GM10266 (cell line): Measurements from ENCODE around the gene TDP1.

Experiments
- DNase-seq: peaks from one replicate; pipeline ENCODE4 v3.0.0; 2012; ENCODE audit errors: extremely low spot score
- TF ChIP-seq, protein P1 (sequence below): IDR thresholded peaks from 2 replicates; pipeline ENCODE4 v1.5.1; 2012; ENCODE audit warnings: mild to moderate bottlenecking, low read depth; ENCODE audit not compliant: control insufficient read depth, insufficient read depth; ENCODE audit errors: missing control alignments

Gene TDP1

DNA sequence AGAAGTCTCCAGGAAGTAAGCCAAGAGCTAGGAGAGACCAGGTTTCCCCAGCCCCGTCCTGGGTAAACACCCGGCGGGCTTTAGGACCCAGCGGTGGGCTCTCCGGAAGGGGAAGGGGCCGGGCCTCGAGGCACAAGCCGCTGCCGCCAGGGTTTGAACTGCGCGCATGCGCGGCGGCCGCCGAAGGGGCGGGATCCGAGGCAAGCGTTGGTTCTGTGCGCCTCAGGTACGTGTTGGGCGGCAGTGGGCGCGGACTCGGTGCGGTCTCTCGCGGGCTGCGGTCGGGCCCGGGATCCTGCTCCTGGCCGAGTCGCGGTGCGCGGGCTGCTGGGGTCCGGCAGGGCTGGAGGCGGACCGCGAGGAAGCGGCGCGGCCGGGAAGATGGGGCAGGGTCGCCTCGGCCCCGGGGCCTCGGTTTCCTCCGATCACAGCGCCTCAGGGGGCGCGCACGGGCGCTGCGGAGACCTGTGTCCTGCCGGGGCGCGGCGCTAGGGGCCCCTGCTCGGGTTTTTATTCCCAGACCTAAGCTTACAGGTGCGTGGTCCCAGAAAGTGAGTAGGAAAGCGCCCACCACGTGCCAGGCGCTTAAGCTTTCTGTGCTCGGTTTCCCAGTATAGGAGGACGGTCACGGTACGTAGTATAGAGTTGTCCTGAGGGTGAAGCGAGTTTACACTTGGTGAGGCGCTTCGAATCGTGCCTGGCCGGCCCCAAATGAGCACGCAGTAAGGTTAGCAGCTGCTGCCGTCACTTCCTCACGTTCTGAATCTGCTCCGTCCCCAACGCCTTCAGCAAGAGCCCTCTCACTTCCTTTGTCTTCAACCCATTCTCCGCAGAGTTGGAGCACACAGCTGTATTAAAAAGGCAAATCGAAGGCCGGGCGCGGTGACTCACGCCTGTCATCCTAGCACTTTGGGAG lies at the start of gene TDP1:
TDP1 (plus strand) TSS at position 183 of the 916 bp plus-strand sequence. CDS start 7,188 bp downstream, outside the sequence.
- TF ChIP-seq, protein P1, sequence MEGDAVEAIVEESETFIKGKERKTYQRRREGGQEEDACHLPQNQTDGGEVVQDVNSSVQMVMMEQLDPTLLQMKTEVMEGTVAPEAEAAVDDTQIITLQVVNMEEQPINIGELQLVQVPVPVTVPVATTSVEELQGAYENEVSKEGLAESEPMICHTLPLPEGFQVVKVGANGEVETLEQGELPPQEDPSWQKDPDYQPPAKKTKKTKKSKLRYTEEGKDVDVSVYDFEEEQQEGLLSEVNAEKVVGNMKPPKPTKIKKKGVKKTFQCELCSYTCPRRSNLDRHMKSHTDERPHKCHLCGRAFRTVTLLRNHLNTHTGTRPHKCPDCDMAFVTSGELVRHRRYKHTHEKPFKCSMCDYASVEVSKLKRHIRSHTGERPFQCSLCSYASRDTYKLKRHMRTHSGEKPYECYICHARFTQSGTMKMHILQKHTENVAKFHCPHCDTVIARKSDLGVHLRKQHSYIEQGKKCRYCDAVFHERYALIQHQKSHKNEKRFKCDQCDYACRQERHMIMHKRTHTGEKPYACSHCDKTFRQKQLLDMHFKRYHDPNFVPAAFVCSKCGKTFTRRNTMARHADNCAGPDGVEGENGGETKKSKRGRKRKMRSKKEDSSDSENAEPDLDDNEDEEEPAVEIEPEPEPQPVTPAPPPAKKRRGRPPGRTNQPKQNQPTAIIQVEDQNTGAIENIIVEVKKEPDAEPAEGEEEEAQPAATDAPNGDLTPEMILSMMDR = peak; percentile 2
- peak; percentile 93 for DNase-seq

DNA sequence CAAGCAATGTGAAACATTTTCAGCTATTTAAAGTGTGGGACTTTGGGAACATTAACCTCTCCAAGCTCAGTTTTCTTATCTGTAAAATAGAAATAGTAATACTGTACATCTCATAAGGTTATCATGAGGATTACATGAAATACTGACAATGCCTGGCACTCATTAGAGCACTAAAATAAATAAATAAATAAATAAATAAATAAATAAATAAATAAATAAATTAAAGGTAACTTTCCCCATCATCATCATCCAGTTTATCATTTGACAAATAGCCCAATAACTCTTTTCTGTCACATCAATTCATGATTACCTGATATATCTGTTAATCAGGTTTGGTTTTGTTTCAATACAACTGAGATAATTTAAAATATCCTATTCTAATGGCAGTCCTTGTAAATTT lies 49.7 kb upstream of the TDP1 start:
- TF ChIP-seq, protein P1 = no peak
- DNase-seq = no peak

DNA sequence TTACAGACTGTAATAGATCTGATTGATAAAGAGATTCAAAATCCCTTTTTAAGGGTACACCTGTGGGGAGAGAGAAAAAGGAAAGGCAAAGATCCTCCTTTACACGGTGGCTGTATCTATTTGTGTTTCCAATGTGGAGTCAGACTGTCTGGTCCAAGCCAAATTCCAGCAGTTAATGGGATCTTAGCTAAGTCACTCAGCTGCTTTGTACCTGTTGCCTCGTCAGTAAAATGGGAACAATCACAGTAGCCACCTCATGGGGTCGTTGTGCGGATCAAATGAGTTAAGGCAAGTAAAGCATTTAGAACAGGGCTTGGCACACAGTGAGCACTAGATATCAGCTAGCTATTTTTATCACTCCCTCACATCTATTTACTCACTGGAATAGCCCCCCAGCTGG lies 48.1 kb upstream of the TDP1 start:
- no peak for DNase-seq
- TF ChIP-seq, protein P1 = no peak

DNA sequence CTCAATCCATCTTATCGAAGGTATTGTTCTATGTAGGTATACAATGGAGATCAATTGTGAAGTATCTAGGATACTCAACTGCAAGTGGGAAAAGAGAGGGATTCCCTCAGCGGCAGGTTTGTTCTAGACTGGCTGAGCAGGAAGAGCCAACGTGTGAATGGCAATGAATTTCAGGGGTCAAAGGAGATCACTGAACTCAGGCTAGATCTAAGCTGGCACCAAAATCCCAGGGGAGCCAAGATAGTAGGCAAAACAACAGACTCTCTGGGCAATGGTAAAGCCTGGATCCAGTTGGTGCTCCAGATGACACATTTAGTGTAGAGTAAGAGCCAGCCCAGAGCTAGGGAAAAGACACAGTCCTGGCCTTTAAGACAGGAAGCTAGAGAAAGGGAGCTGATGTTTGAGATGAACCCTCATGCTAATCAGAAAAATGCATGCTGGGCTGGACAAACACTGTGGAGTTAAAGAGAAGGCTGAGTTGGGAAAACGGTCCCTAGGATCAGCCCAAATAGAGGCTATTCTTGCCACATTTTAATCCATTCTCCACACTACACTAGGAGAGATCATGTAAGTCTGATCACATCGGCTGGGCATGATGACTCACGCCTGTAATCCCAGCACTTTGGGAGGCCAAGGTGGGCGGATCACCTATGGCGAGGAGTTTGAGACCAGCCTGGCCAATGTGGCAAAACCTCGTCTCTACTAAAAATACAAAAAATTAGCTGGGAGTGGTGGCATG lies 46.8 kb upstream of the TDP1 start:
- TF ChIP-seq, protein P1 = no peak
- no peak for DNase-seq

DNA sequence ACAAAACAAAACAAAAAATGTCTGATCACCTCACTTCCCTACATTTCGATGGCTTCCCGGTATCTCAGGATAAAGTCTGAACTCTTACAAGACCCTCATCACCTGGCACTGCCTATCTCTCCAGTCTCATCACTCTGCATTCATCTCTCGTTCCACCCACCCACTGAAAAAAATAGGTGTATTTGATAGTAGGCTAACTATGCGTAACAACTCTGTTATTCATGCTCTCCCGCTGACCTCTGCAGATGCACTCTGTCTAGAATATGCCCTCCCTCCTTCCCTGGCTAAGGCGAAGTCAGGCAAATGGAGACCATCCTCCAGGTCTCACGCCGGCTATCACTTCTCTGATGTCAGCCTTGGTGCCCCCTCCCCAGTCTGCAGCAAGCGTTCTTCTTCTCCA lies 46.1 kb upstream of the TDP1 start:
- no peak for DNase-seq
- TF ChIP-seq, protein P1 = no peak

DNA sequence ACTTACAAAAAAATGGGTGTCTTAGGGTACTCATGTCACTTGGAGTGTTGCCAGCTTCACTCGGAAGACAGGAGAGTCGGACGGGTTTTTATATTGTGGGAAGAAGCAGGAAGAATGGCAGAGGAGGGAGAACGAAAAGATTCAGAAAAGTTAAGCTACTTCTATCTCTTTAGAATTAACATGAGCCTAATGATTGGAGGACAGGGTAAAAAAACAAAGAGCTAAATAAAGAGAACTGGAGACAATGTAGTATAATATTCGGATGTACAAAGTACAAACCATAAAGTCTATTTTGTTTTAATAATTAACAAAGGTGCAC lies 45.1 kb upstream of the TDP1 start:
- TF ChIP-seq, protein P1 = no peak
- DNase-seq = no peak
